Neutrophil (primary cell): ENCODE results near the gene R3HDM2.

Experiments used
- H3K27ac ChIP-seq: fragments of 200-600 bp; sonication (generic); 2 replicates; pipeline ENCODE4 v1.5.1; 2016; ENCODE audit warnings: mild to moderate bottlenecking, moderate library complexity
- H3K27me3 ChIP-seq: fragments of 200-600 bp; sonication (generic); 2 replicates; pipeline ENCODE4 v1.6.0; 2016; ENCODE audit warnings: mild to moderate bottlenecking
- H3K36me3 ChIP-seq: fragments of 200-600 bp; sonication (generic); 2 replicates; pipeline ENCODE4 v1.5.1; 2017
- H3K4me1 ChIP-seq, 2 experiments: fragments of 200-600 bp in 1 of 2; sonication (generic) in 1 of 2; 1 replicate in 1 of 2; 2 replicates in 1 of 2; pipeline versions ENCODE4 v1.5.1 to v1.6.1; 2013 to 2016; ENCODE audit warnings: low read depth in 1 of 2, low read length in 1 of 2, mild to moderate bottlenecking in 1 of 2, moderate library complexity in 1 of 2; ENCODE audit not compliant: control insufficient read depth in 1 of 2, insufficient read depth in 1 of 2
- H3K4me3 ChIP-seq, 2 experiments: fragments of 200-600 bp in 1 of 2; sonication (generic) in 1 of 2; 1 replicate in 1 of 2; 2 replicates in 1 of 2; pipeline ENCODE4 v1.5.1; 2013 to 2016; ENCODE audit warnings: low read depth in 1 of 2, low read length in 1 of 2, mild to moderate bottlenecking in 1 of 2, moderate library complexity in 1 of 2
- H3K9me3 ChIP-seq: fragments of 200-600 bp; sonication (generic); 2 replicates; pipeline ENCODE4 v1.5.1; 2016
- TF ChIP-seq, protein P1 (sequence below): fragments of 200-600 bp; sonication (generic); IDR thresholded peaks from 2 replicates; pipeline ENCODE4 v1.5.1; 2016; ENCODE audit warnings: antibody characterized with exemption

R3HDM2 gene

DNA sequence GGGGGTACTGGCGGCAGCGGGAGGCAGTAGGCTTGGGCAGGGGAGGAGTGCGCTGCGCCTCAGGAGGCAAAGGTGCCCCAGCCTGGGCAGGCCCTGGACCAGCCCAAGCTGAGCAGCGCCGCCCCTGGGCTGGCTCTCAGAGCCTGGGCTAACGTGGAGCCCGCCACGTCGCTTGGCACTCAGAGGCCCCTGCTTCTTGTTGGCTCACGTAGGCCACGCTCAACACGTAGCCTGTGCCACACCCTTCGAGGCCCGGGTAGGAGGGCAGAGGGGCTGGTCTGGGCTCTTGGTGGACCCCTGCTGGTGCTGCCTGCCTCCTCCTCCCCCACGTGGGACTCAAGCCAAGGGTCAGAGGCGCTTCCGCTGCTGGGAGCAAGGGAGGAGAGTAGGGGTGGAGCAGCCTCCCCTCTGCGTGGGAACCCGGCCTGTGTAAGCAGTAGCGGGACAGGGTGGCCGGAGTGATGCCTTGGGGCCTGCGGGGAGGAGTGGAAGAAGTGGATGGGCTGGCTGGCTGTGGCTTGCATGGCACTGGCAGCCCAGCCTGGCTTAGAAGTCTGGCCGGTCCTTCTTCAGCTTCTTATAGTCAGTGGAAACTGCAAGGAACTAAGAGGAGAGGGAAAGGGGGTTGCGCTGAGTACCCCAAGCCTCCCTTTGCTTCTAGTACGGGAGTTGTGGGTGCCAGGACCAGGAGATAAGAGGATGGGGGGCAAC is 195.7 kb downstream of the R3HDM2 start:
- H3K27me3 ChIP-seq, result peaks cover 55% of the 10 kb centered on the region
- no peak overlapping the region for H3K4me3 ChIP-seq
- H3K9me3 ChIP-seq, result no peaks in the 10 kb centered on the region
- no peak overlapping the region for H3K27ac ChIP-seq
- peaks cover 30 to 35% of the 10 kb centered on the region in 2 experiments for H3K4me1 ChIP-seq
- peaks cover 21% of the 10 kb centered on the region for H3K36me3 ChIP-seq
- TF ChIP-seq, protein P1, sequence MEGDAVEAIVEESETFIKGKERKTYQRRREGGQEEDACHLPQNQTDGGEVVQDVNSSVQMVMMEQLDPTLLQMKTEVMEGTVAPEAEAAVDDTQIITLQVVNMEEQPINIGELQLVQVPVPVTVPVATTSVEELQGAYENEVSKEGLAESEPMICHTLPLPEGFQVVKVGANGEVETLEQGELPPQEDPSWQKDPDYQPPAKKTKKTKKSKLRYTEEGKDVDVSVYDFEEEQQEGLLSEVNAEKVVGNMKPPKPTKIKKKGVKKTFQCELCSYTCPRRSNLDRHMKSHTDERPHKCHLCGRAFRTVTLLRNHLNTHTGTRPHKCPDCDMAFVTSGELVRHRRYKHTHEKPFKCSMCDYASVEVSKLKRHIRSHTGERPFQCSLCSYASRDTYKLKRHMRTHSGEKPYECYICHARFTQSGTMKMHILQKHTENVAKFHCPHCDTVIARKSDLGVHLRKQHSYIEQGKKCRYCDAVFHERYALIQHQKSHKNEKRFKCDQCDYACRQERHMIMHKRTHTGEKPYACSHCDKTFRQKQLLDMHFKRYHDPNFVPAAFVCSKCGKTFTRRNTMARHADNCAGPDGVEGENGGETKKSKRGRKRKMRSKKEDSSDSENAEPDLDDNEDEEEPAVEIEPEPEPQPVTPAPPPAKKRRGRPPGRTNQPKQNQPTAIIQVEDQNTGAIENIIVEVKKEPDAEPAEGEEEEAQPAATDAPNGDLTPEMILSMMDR, result no peak

DNA sequence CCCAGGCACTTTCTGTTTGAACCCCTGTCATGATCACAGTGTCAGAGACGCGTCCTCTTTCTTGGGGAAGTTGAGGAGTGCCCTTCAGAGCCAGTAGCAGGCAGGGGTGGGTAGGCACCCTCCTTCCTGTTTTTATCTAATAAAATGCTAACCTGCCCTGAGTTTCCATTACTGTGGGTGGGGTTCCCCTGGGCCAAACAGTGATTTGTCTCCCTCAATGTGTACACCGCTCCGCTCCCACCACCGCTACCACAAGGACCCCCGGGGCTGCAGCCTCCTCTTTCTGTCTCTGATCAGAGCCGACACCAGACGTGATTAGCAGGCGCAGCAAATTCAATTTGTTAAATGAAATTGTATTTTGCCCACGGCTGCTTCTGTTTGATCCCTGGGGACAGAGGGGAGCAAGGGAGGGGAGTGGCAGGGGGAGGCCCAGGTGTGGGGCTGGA is 196.2 kb downstream of the R3HDM2 start:
- Histone ChIP-seq H3K27me3 (peaks cover 50% of the 10 kb centered on the region), H3K4me3 (no peak overlapping the region), H3K9me3 (no peaks in the 10 kb centered on the region), H3K36me3 (peaks cover 21% of the 10 kb centered on the region), H3K27ac (no peak overlapping the region), H3K4me1 (peaks cover 30 to 35% of the 10 kb centered on the region in 2 experiments)
- TF ChIP-seq, protein P1, result no peak

DNA sequence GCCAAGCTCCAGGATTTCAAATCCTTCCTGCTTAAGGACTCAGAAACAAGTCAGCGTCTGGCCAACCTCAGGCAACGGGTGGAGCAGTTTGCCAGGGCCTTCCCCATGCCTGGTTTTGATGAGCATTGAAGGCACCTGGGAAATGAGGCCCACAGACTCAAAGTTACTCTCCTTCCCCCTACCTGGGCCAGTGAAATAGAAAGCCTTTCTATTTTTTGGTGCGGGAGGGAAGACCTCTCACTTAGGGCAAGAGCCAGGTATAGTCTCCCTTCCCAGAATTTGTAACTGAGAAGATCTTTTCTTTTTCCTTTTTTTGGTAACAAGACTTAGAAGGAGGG is 196.6 kb downstream of the R3HDM2 start:
- H3K36me3 ChIP-seq, result peaks cover 21% of the 10 kb centered on the region
- peaks cover 46% of the 10 kb centered on the region for H3K27me3 ChIP-seq
- TF ChIP-seq, protein P1, result no peak
- H3K4me3 ChIP-seq, result no peak overlapping the region
- no peaks in the 10 kb centered on the region for H3K9me3 ChIP-seq
- H3K4me1 ChIP-seq, result peaks cover 30 to 35% of the 10 kb centered on the region in 2 experiments
- H3K27ac ChIP-seq, result no peak overlapping the region

DNA sequence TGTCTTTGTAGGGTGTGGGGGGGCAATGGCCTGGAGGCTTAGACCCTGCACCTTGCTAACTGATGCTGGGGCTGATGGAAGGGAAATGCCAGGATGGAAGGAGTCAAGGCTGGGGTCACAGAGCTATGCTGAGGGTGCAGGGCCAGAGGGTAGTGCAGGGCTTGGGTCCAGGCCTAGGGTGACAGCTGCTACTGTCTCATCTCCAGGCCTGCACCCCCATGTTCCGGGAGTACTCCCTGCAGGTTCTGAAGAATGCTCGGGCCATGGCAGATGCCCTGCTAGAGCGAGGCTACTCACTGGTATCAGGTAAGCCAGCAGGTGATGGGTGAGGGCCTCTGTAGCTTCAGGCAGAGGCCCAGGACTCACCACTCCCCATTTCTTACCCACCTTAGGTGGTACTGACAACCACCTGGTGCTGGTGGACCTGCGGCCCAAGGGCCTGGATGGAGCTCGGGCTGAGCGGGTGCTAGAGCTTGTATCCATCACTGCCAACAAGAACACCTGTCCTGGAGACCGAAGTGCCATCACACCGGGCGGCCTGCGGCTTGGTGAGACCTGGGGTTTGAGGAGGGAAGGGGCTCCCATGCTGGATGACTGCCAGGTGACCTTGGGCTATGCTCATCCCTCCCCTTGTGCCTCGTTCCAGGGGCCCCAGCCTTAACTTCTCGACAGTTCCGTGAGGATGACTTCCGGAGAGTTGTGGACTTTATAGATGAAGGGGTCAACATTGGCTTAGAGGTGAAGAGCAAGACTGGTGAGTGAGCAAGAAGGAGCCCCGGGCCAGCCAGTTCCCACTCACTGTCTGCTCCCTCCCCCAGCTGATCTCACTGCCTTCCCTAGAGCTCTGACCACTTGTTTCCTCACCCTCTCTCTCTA is 197.2 kb downstream of the R3HDM2 start:
- H3K36me3 ChIP-seq, result peaks cover 21% of the 10 kb centered on the region
- no peak overlapping the region for H3K4me3 ChIP-seq
- H3K27ac ChIP-seq, result no peak overlapping the region
- peaks cover 28 to 34% of the 10 kb centered on the region in 2 experiments for H3K4me1 ChIP-seq
- no peaks in the 10 kb centered on the region for H3K9me3 ChIP-seq
- TF ChIP-seq, protein P1, result no peak
- peaks cover 46% of the 10 kb centered on the region for H3K27me3 ChIP-seq

DNA sequence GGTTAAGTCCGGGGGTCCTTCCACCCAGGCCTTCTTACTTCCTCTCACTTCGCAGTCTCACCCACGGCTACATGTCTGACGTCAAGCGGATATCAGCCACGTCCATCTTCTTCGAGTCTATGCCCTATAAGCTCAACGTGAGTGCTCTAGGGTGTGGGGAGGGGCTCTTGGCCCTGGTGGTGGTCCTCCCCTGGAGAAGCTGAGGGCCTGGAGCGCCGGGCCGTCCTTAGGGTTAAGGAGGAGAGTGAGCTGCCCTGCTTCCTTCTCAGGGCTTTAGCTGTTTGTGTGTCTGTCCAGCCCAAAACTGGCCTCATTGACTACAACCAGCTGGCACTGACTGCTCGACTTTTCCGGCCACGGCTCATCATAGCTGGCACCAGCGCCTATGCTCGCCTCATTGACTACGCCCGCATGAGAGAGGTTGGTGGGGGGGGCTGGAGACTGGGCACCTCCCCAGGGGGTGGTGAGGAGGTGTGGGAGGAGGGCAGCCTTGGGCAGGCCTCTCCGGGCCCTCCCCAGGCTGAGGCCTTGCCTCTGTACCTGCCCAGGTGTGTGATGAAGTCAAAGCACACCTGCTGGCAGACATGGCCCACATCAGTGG is 198.6 kb downstream of the R3HDM2 start:
- Histone ChIP-seq H3K4me1 (peaks cover 23 to 25% of the 10 kb centered on the region in 2 experiments), H3K27ac (no peak overlapping the region), H3K27me3 (peaks cover 46% of the 10 kb centered on the region), H3K9me3 (no peaks in the 10 kb centered on the region), H3K36me3 (peaks cover 21% of the 10 kb centered on the region), H3K4me3 (no peak overlapping the region)
- TF ChIP-seq, protein P1, result no peak
